IMR-90 (cell line): ENCODE measurements around the gene RSPH3. TPM values are rescaled to one million over a fixed set of nuclear protein-coding genes. Genes with fewer than 3 reads are reported as not detected.

Experiments
- ATAC-seq: fragments of 200-7000 bp; cut with Tn5 transposase; 2 replicates; pipeline ENCODE4 v1.9.1; 2020; ENCODE audit warnings: low read depth, mild to moderate bottlenecking, moderate library complexity
- Bru-seq: library from RNA; stranded (reverse); fragments of 400-500 nt; gene quantifications from one replicate; lab custom pipeline; 2021; lab: Mats Ljungman, UMichigan
- BruChase-seq, 2 experiments: library from RNA; stranded (reverse); fragments of 400-500 nt; gene quantifications; one replicate each; lab custom pipeline; 2021; lab: Mats Ljungman, UMichigan
- BruUV-seq: library from RNA; stranded (reverse); fragments of 400-500 nt; replicated peaks from 2 replicates; lab custom pipeline; 2021; lab: Mats Ljungman, UMichigan
- CTCF ChIA-PET: fragments of 300-600 bp; formaldehyde crosslinking; extraction: SDS; loops from one replicate; lab custom pipeline; 2021; ENCODE audit warnings: antibody characterized with exemption; lab: Yijun Ruan, JAX
- POLR2A ChIA-PET: fragments of 300-600 bp; sonication (Branson Sonifier 250); formaldehyde crosslinking; loops from one replicate; lab custom pipeline; 2022; ENCODE audit warnings: antibody characterized with exemption; ENCODE audit not compliant: unreplicated experiment; lab: Charles Lee
- DNase-seq: peaks from one replicate; pipeline ENCODE4 v3.0.0; 2013
- H2AFZ ChIP-seq: replicated peaks from 2 replicates; pipeline ENCODE3; 2013; ENCODE audit warnings: low read length, mild to moderate bottlenecking; ENCODE audit not compliant: poor library complexity
- H2AK5ac ChIP-seq: 2 replicates; pipeline ENCODE4 v1.6.1; 2013; ENCODE audit warnings: low read depth, low read length, inconsistent platforms
- H2AK9ac ChIP-seq: replicated peaks from 2 replicates; pipeline ENCODE3; 2013; ENCODE audit warnings: mild to moderate bottlenecking, low read depth, low read length, moderate library complexity; ENCODE audit not compliant: poor library complexity
- H2BK120ac ChIP-seq: 2 replicates; pipeline ENCODE4 v1.6.1; 2013; ENCODE audit warnings: low read depth, low read length, inconsistent platforms
- H2BK15ac ChIP-seq: 3 replicates; pipeline ENCODE4 v1.6.1; 2013; ENCODE audit warnings: low read depth, low read length, inconsistent platforms
- H2BK20ac ChIP-seq: 2 replicates; pipeline ENCODE4 v1.6.1; 2013; ENCODE audit warnings: low read depth, mild to moderate bottlenecking, inconsistent platforms, low read length, moderate library complexity
- H2BK5ac ChIP-seq: 2 replicates; pipeline ENCODE4 v1.6.1; 2013; ENCODE audit warnings: mild to moderate bottlenecking, low read depth, low read length, inconsistent platforms; ENCODE audit not compliant: poor library complexity, severe bottlenecking
- H3K14ac ChIP-seq: replicated peaks from 2 replicates; pipeline ENCODE4 v1.6.1; 2013; ENCODE audit warnings: low read depth, low read length, inconsistent platforms
- H3K18ac ChIP-seq: 2 replicates; pipeline ENCODE4 v1.6.1; 2013; ENCODE audit warnings: low read depth, low read length, control low read depth
- H3K23ac ChIP-seq: 2 replicates; pipeline ENCODE4 v1.6.1; 2013; ENCODE audit warnings: low read depth, low read length, inconsistent platforms
- H3K27ac ChIP-seq: 2 replicates; pipeline ENCODE4 v1.5.1; 2013; ENCODE audit warnings: mild to moderate bottlenecking, control low read depth, low read length; ENCODE audit not compliant: insufficient read depth
- H3K27me3 ChIP-seq: 2 replicates; pipeline ENCODE4 v1.6.1; 2013; ENCODE audit warnings: low read length; ENCODE audit not compliant: control insufficient read depth, insufficient read depth
- H3K36me3 ChIP-seq: 2 replicates; pipeline ENCODE4 v1.6.1; 2013; ENCODE audit warnings: low read length, mixed read lengths; ENCODE audit not compliant: control insufficient read depth, insufficient read depth
- H3K4ac ChIP-seq: 2 replicates; pipeline ENCODE4 v1.6.1; 2013; ENCODE audit warnings: low read depth, low read length, inconsistent platforms
- H3K4me1 ChIP-seq: 2 replicates; pipeline ENCODE4 v1.6.1; 2013; ENCODE audit warnings: low read length, mixed read lengths; ENCODE audit not compliant: control insufficient read depth, insufficient read depth
- H3K4me2 ChIP-seq: 2 replicates; pipeline ENCODE4 v1.6.1; 2013; ENCODE audit warnings: low read depth, mild to moderate bottlenecking, control low read depth, low read length, moderate library complexity
- H3K4me3 ChIP-seq: 2 replicates; pipeline ENCODE4 v1.5.1; 2013; ENCODE audit warnings: low read depth, mild to moderate bottlenecking, control low read depth, low read length, moderate library complexity; ENCODE audit not compliant: insufficient read depth
- H3K56ac ChIP-seq: 2 replicates; pipeline ENCODE4 v1.6.1; 2013; ENCODE audit warnings: low read length, inconsistent platforms; ENCODE audit not compliant: insufficient read depth; ENCODE audit errors: extremely low read depth
- H3K79me1 ChIP-seq, 2 experiments: 2 replicates each; pipeline ENCODE4 v1.6.1; 2013; ENCODE audit warnings: low read length in 2 of 2, inconsistent platforms in 1 of 2, low read depth in 1 of 2
- H3K9ac ChIP-seq: 2 replicates; pipeline ENCODE4 v1.6.1; 2013; ENCODE audit warnings: low read depth, low read length, control low read depth
- H3K9me1 ChIP-seq: 2 replicates; pipeline ENCODE4 v1.6.1; 2013; ENCODE audit warnings: low read length, inconsistent platforms; ENCODE audit not compliant: insufficient read depth
- H3K9me3 ChIP-seq: 2 replicates; pipeline ENCODE4 v1.6.1; 2013; ENCODE audit warnings: low read length; ENCODE audit not compliant: control insufficient read depth, insufficient read depth
- H4K20me1 ChIP-seq: 2 replicates; pipeline ENCODE4 v1.6.1; 2013; ENCODE audit warnings: low read length, inconsistent platforms; ENCODE audit not compliant: insufficient read depth
- H4K5ac ChIP-seq: 2 replicates; pipeline ENCODE4 v1.6.1; 2013; ENCODE audit warnings: mild to moderate bottlenecking, low read depth, low read length, control low read depth
- H4K8ac ChIP-seq, 2 experiments: 2 replicates each; pipeline ENCODE4 v1.6.1; 2013; ENCODE audit warnings: low read depth in 2 of 2, low read length in 2 of 2, control low read depth in 1 of 2, inconsistent platforms in 1 of 2
- H4K91ac ChIP-seq: 2 replicates; pipeline ENCODE4 v1.6.1; 2013; ENCODE audit warnings: low read depth, low read length, inconsistent platforms; ENCODE audit not compliant: insufficient read depth
- BHLHE40 ChIP-seq: fragments of 150-350 bp; IDR thresholded peaks from 2 replicates; pipeline ENCODE4 v1.6.1; 2016; ENCODE audit warnings: mild to moderate bottlenecking, low read depth, low read length
- CEBPB ChIP-seq: IDR thresholded peaks from 2 replicates; pipeline ENCODE4 v1.6.1; 2012; ENCODE audit warnings: low read depth, low read length, improper control_type of control experiment
- ELK1 ChIP-seq: fragments of 150-350 bp; IDR thresholded peaks from 2 replicates; pipeline ENCODE4 v1.6.1; 2016; ENCODE audit warnings: low read depth, mild to moderate bottlenecking, low read length, moderate library complexity, borderline replicate concordance
- FOS ChIP-seq: fragments of 150-350 bp; IDR thresholded peaks from 2 replicates; pipeline ENCODE4 v1.6.1; 2016; ENCODE audit warnings: low read depth, low read length
- MAZ ChIP-seq: IDR thresholded peaks from 2 replicates; pipeline ENCODE4 v1.6.1; 2012; ENCODE audit warnings: low read depth, mild to moderate bottlenecking, low read length, improper control_type of control experiment, moderate library complexity, borderline replicate concordance
- MXI1 ChIP-seq: IDR thresholded peaks from 2 replicates; pipeline ENCODE4 v1.6.1; 2012; ENCODE audit warnings: low read depth, mild to moderate bottlenecking, low read length, moderate library complexity, borderline replicate concordance
- NFE2L2 ChIP-seq: fragments of 150-350 bp; IDR thresholded peaks from 2 replicates; pipeline ENCODE4 v1.6.1; 2016; ENCODE audit warnings: low read depth, mild to moderate bottlenecking, low read length
- RAD21 ChIP-seq: IDR thresholded peaks from 2 replicates; pipeline ENCODE4 v1.6.1; 2012; ENCODE audit warnings: low read length, improper control_type of control experiment
- RCOR1 ChIP-seq: IDR thresholded peaks from 2 replicates; pipeline ENCODE4 v1.6.1; 2012; ENCODE audit warnings: mild to moderate bottlenecking, low read length, improper control_type of control experiment; ENCODE audit not compliant: insufficient replicate concordance
- SMC3 ChIP-seq: fragments of 150-350 bp; IDR thresholded peaks from 2 replicates; pipeline ENCODE4 v1.6.1; 2016; ENCODE audit warnings: low read depth, mild to moderate bottlenecking, antibody characterized with exemption, low read length, moderate library complexity
- USF2 ChIP-seq: fragments of 150-350 bp; IDR thresholded peaks from 2 replicates; pipeline ENCODE4 v1.6.1; 2017; ENCODE audit warnings: mild to moderate bottlenecking, antibody characterized with exemption, low read length, low read depth
- WGBS, 2 experiments: methylation state at CpG; one replicate each; pipeline versions ENCODE4 v1.1.5 to v1.1.7; 2013; ENCODE audit warnings: missing lambda C conversion rate in 2 of 2; ENCODE audit not compliant: insufficient read length in 1 of 2; ENCODE audit errors: extremely low coverage in 2 of 2; 5-methylcytosine and 5-hydroxymethylcytosine counted together
- dilution Hi-C: fragments of 300-500 bp; cut with HindIII; formaldehyde crosslinking; loops from one replicate; pipeline ENCODE4 v1.14.3; 2018; ENCODE audit warnings: low sequenced_read_pairs; ENCODE audit not compliant: unreplicated experiment
- in situ Hi-C: fragments of 300-500 bp; cut with MboI; formaldehyde crosslinking; loops from 3 replicates; pipeline ENCODE4 v1.14.3; 2019; ENCODE audit warnings: low sequenced_read_pairs, inconsistent platforms, mixed read lengths
- intact Hi-C: fragments of 100-400 bp; cut with micrococcal nuclease; formaldehyde crosslinking; loops from 2 replicates; pipeline ENCODE4 v1.10.0; 2022
- long read RNA-seq: library from polyadenylated mRNA; unstranded; transcript quantifications from one replicate; pipeline ENCODE4 v2.0.0, GENCODE V29; 2021; ENCODE audit not compliant: unreplicated experiment
- polyA plus RNA-seq, 3 experiments: library from polyadenylated mRNA; depleted of rRNA; stranded (reverse); fragments of >200 nt; gene quantifications; 2 replicates each; pipeline ENCODE4 v1.2.3, GENCODE V29; 2012; ENCODE audit warnings: low replicate concordance in 1 of 3
- total RNA-seq: library from RNA; depleted of rRNA; stranded (reverse); fragments of >200 nt; gene quantifications from 2 replicates; pipeline ENCODE4 v1.2.3, GENCODE V29; 2012; rRNA removed

Gene RSPH3
- total RNA-seq (3.0 and 3.3 TPM in 2 replicates), polyA plus RNA-seq (2012; rRNA removed) (1.5 and 1.7 TPM in 2 replicates), Bru-seq, nascent RNA (percentile 51 among the genes with signal in this experiment), BruChase-seq, experiment 1, labeled RNA remaining after a 6-hour chase (percentile 68 among the genes with signal in this experiment), BruChase-seq, experiment 2, labeled RNA remaining after a 2-hour chase (percentile 65 among the genes with signal in this experiment)
- 1.0 TPM in 2 replicates for polyA plus RNA-seq (2012; cell fraction: cytosol; rRNA removed)
- polyA plus RNA-seq (2012; cell fraction: nucleus; rRNA removed; ENCODE audit: low replicate concordance) = 1.1 and 2.2 TPM in 2 replicates
- long read RNA-seq, full-length matches to known transcripts = 2 of 4 reads
- long read RNA-seq, partial matches to known transcripts = 0 of 4 reads
- long read RNA-seq, other reads (novel, unspliced or antisense) = 2 of 4 reads

GRCh38 chr6:158999666-159000403 lies at the start of gene RSPH3:
TSS of gene RSPH3 (minus strand) at chr6:159000202. CDS start at chr6:158999550, 652 bp downstream.
- peak within 1 kb of the TSS; percentile 75 for H2BK5ac ChIP-seq
- H3K56ac ChIP-seq = peak within 1 kb of the TSS; percentile 55
- no peaks in the 10 kb centered on the region for H3K9me1 ChIP-seq
- BruUV-seq = no TSS peak
- H3K4me1 ChIP-seq = peaks cover 4% of the 10 kb centered on the region; the same call in 1 of the 2 replicates
- peak within 1 kb of the TSS; percentile 60 for H4K5ac ChIP-seq
- dilution Hi-C loops (no loop called here), intact Hi-C loops (no loop called here), in situ Hi-C loops (no loop called here)
- peaks cover 2 to 7% of the 10 kb centered on the region in 2 experiments; a peak in 3 of 4 replicates for H3K79me1 ChIP-seq
- peak within 1 kb of the TSS; percentile 94 for H3K4ac ChIP-seq
- H3K9ac ChIP-seq = peak within 1 kb of the TSS; percentile 60
- no peaks in the 10 kb centered on the region for H4K20me1 ChIP-seq
- ChIA-PET CTCF (interaction anchor here (0.5 to 1.2 kb wide), 3 partner anchors 8 to 296 kb away, joined by 3 to 6 read pairs (median 4); no protein-coding TSS in a partner anchor), POLR2A (interaction anchor here (0.6 kb wide), 1 partner anchor 38 kb away, joined by 11 read pairs; no protein-coding TSS in a partner anchor)
- peak within 1 kb of the TSS; percentile 99 for H2AFZ ChIP-seq
- H2AK9ac ChIP-seq = peak within 1 kb of the TSS; percentile 48
- peak within 1 kb of the TSS; percentile 68 to 98 for H4K8ac ChIP-seq
- 0 out of 2 replicates have a peak within 1 kb of the TSS, but pooled peaks have one; percentile 15 for H2BK20ac ChIP-seq
- H3K14ac ChIP-seq = peak within 1 kb of the TSS; percentile 93
- H3K27ac ChIP-seq = peak within 1 kb of the TSS; percentile 64
- peak within 1 kb of the TSS; percentile 85 for H2BK120ac ChIP-seq
- H3K4me2 ChIP-seq = peak within 1 kb of the TSS; percentile 71
- peak; percentile 90 for DNase-seq
- H3K36me3 ChIP-seq = no peaks in the 10 kb centered on the region
- peak within 1 kb of the TSS; percentile 96 for H4K91ac ChIP-seq
- 0% methylated on average over 19 of the region's 50 CpGs; no CpG with 5 or more reads in 1 of the 2 experiments for WGBS, 2 experiments
- H3K23ac ChIP-seq = peak within 1 kb of the TSS; percentile 79
- H2BK15ac ChIP-seq = peak within 1 kb of the TSS; percentile 71; the same call in 1 of the 3 replicates
- H3K4me3 ChIP-seq = peak within 1 kb of the TSS; percentile 57
- peak within 1 kb of the TSS; percentile 35 for H2AK5ac ChIP-seq
- peak within 1 kb of the TSS; percentile 21 for H3K18ac ChIP-seq
- H3K27me3 ChIP-seq = no peaks in the 10 kb centered on the region
- ATAC-seq = peak; percentile 93
- H3K9me3 ChIP-seq = no peaks in the 10 kb centered on the region
- TF ChIP-seq SMC3 = 0 out of 2 replicates have a peak, but pooled peaks have one; percentile 5
- TF ChIP-seq CEBPB = no peak
- TF ChIP-seq RAD21 = peak; percentile 19
- no peak for TF ChIP-seq RCOR1
- TF ChIP-seq NFE2L2 = no peak
- TF ChIP-seq FOS = no peak
- peak; percentile 50; the same call in 1 of the 2 replicates for TF ChIP-seq MAZ
- TF ChIP-seq MXI1 = peak; percentile 92; the same call in 1 of the 2 replicates
- TF ChIP-seq ELK1 = peak; percentile 81; the same call in 1 of the 2 replicates
- TF ChIP-seq BHLHE40 = no peak
- TF ChIP-seq USF2 = peak; percentile 67
